Fibroblast of pulmonary artery (primary cell): ENCODE measurements around the gene DNAJC5G.
"Not testable (repeated sequence)": the region's sequence is repeated elsewhere in the genome, so short reads cannot be mapped to it uniquely, and the experiment has no call there.

Source experiments
- DNase-seq: peaks from one replicate; pipeline ENCODE4 v3.0.0-alpha.2; 2010; ENCODE audit warnings: low read depth
- H3K4me3 ChIP-seq: replicated peaks from 2 replicates; pipeline ENCODE4 v1.5.1; 2011; ENCODE audit warnings: low read depth, mild to moderate bottlenecking, control low read depth, low read length, moderate library complexity
- CTCF ChIP-seq: IDR thresholded peaks from 2 replicates; pipeline ENCODE4 v1.5.1; 2011; ENCODE audit warnings: mild to moderate bottlenecking, control low read depth, low read length, inconsistent platforms; ENCODE audit errors: missing control alignments

DNAJC5G gene

DNA sequence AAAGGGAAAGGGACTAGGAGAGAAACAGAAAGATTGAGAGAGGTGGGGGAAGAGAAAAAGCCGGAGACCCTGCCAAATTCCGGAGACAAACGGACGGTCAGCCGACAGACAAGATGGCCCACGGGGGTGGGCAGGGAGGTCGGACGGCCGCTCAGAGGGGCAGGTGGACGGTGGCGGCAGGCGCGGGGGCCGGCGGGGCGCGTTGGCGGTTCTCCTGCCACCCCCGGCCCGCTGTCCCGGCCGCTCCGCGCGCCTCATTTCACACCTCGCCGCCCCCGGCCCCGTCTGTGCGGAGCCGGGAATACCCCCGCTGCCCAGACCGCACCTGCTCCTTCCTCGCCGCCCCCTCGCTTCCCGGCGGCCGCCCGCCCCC is 13.3 kb upstream of the DNAJC5G start:
- no peak overlapping the region for H3K4me3 ChIP-seq
- no peak for TF ChIP-seq CTCF

GRCh38 chr2:27262379-27263286 is 12.6 kb upstream of the DNAJC5G start, which contains the start of gene SLC30A3:
Gene SLC30A3 (minus strand): TSS chr2:27263047. CDS start chr2:27262906, 141 bp downstream.
- no peak for TF ChIP-seq CTCF
- no peak for DNase-seq
- peak within 1 kb of the TSS; percentile 21 for H3K4me3 ChIP-seq

More for the DNA sequence above, 13.3 kb upstream of the DNAJC5G start:
- no peak for DNase-seq

- TF ChIP-seq CTCF, result no peak
- peak overlapping the region; percentile 19 for H3K4me3 ChIP-seq
- no peak for DNase-seq
Observed at GRCh38 chr2:27263287-27264252, 11.7 kb upstream of the DNAJC5G start.

DNA sequence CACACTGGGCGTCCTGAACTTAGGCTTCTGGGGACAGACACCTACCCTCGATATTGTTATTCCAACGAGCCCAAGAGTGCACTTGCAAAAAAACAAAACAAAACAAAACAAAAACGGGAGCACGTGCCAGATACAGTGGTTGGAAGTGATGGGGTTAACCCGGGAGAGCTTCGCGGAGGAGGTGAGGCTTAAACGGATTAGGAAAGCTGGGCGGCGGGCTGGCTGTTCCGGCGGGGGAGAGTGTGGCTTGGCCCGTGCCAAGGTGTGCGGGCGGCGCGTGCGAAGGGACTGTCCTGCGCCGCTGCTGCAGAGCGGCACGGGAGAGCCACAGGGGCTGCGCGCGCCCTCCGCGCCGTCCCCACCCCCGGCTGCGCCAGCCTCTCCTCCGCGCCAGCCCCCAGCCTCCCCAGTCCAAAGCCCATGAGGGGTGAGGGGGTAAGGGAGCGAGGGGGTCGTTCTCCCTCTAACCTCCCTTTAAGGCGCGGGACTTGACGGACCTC is 10.9 kb upstream of the DNAJC5G start:
- no peak for TF ChIP-seq CTCF
- no peak for DNase-seq
- H3K4me3 ChIP-seq, result no peak overlapping the region

DNA sequence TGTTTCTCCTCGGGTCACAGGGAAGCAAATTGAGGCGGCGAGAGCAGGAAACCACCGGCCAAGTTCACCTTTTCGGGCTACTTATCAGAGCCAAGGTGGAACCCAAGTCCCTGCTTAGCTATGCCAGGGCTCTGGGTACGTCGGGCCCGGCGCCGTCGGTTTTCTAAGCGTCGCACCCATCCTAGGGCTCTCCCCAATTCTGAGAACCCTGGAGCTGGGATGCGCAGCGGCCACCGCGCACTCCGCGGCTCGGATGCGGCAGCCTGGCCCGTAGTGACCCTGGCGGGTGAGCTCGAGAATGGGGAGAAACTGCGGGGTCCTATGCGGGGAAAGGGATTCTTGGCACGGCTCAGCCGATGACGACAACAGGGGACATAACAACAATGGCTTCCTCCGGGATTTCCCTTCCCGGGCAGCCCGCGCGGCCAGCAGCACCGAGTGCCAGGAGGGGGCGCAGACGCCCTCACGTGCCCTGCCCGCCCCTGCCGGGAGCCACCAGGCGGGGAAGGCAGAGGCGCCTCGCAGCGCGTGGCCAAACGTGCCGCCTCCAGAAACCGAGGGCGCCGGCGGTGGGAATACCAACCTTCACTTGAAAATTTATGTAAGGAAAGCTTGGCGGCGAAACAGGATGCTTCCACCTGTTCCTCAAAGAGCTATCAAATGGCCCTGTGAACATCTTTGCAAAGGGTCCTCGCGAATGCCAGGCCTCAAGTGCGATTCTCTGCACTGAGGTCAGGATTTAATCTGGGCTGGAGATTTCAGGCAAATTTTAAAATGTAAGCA is 10.3 kb upstream of the DNAJC5G start:
- peak overlapping the region; percentile 12 for H3K4me3 ChIP-seq
- DNase-seq, result peak; percentile 42
- peak; percentile 26 for TF ChIP-seq CTCF

- TF ChIP-seq CTCF, result no peak
- H3K4me3 ChIP-seq, result no peak overlapping the region
- no peak for DNase-seq
Observed at GRCh38 chr2:27265536-27265870, 9.7 kb upstream of the DNAJC5G start.

- not testable (repeated sequence) for H3K4me3 ChIP-seq, DNase-seq
Observed at GRCh38 chr2:27268296-27268695, 6.9 kb upstream of the DNAJC5G start.
